Endometrium (tissue), 2 donors: ENCODE results near the gene MLXIPL.
"Not testable (repeated sequence)": the region's sequence is repeated elsewhere in the genome, so short reads cannot be mapped to it uniquely, and the experiment has no call there.

Experiments
- FAIRE-seq: peaks from 2 replicates; lab custom pipeline; 2012; peaks lifted over from hg19 to GRCh38; lab: Jason Lieb, UNC
- donor health status: control.
- donor health status: control.

The MLXIPL gene

GRCh38 chr7:73611017-73611555 lies 13.2 kb downstream of the MLXIPL start:
- FAIRE-seq, result no peak

- no peak for FAIRE-seq
Measured at GRCh38 chr7:73610105-73610504, 14.2 kb downstream of the MLXIPL start.

- not testable (repeated sequence) for FAIRE-seq
Measured at GRCh38 chr7:73607692-73607983, 16.7 kb downstream of the MLXIPL start.

- FAIRE-seq, result no peak
Measured at GRCh38 chr7:73606801-73607691, 17.3 kb downstream of the MLXIPL start.

- FAIRE-seq, result no peak
Measured at GRCh38 chr7:73605601-73606220, 18.6 kb downstream of the MLXIPL start.

GRCh38 chr7:73602721-73603651 lies 21.3 kb downstream of the MLXIPL start:
- no peak for FAIRE-seq

GRCh38 chr7:73599916-73600315 lies 24.4 kb downstream of the MLXIPL start:
- no peak for FAIRE-seq

GRCh38 chr7:73599151-73599882 lies 25.0 kb downstream of the MLXIPL start:
- FAIRE-seq, result no peak

- FAIRE-seq, result no peak
Measured at GRCh38 chr7:73597978-73598782, 26.1 kb downstream of the MLXIPL start.

GRCh38 chr7:73596191-73597065 lies 27.9 kb downstream of the MLXIPL start:
- FAIRE-seq, result no peak

GRCh38 chr7:73595358-73595757 lies 29.0 kb downstream of the MLXIPL start:
- FAIRE-seq, result no peak

- no peak for FAIRE-seq
Measured at GRCh38 chr7:73593207-73594045, 30.9 kb downstream of the MLXIPL start.

- FAIRE-seq, result no peak
Measured at GRCh38 chr7:73586911-73587310, 37.4 kb downstream of the MLXIPL start.

GRCh38 chr7:73585196-73585595 lies 39.1 kb downstream of the MLXIPL start:
- FAIRE-seq, result no peak

GRCh38 chr7:73582664-73583202 lies 41.6 kb downstream of the MLXIPL start:
- no peak for FAIRE-seq

GRCh38 chr7:73581006-73581405 lies 43.3 kb downstream of the MLXIPL start:
- not testable (repeated sequence) for FAIRE-seq

GRCh38 chr7:73578342-73579128 lies 45.8 kb downstream of the MLXIPL start, which contains the start of gene TBL2:
TSS of gene TBL2 (minus strand) at chr7:73578579. CDS start at chr7:73578549, 30 bp downstream.
- FAIRE-seq, result no peak
